Smooth muscle cell (in vitro differentiated cells): ENCODE results near the gene AZU1. TPM values are rescaled to one million over a fixed set of nuclear protein-coding genes. Genes with fewer than 3 reads are reported as not detected.

Experiments used
- DNase-seq: peaks from one replicate; lab custom pipeline; 2025; ENCODE audit not compliant: unreplicated experiment; lab: John Stamatoyannopoulos, UW
- H2AFZ ChIP-seq: fragments of 200-600 bp; sonication (generic); 2 replicates; pipeline ENCODE4 v1.6.0; 2016; ENCODE audit warnings: antibody characterized with exemption, low read depth, mild to moderate bottlenecking
- H3F3A ChIP-seq: fragments of 200-600 bp; sonication (generic); 2 replicates; pipeline ENCODE4 v1.6.0; 2017; ENCODE audit warnings: antibody characterized with exemption, low read depth
- H3K27ac ChIP-seq: fragments of 200-600 bp; sonication (generic); 2 replicates; pipeline ENCODE4 v1.5.1; 2016; ENCODE audit warnings: low read depth, mild to moderate bottlenecking
- H3K27me3 ChIP-seq: fragments of 200-600 bp; sonication (generic); 2 replicates; pipeline ENCODE4 v1.6.1; 2016; ENCODE audit warnings: low read depth, mild to moderate bottlenecking
- H3K36me3 ChIP-seq: fragments of 200-600 bp; sonication (generic); 2 replicates; pipeline ENCODE4 v1.5.1; 2016; ENCODE audit warnings: low read depth
- H3K4me1 ChIP-seq: fragments of 200-600 bp; sonication (generic); 2 replicates; pipeline ENCODE4 v1.5.1; 2016; ENCODE audit warnings: low read depth
- H3K4me2 ChIP-seq: fragments of 200-600 bp; sonication (generic); 2 replicates; pipeline ENCODE4 v1.6.0; 2016; ENCODE audit warnings: mild to moderate bottlenecking
- H3K4me3 ChIP-seq: fragments of 200-600 bp; sonication (generic); 2 replicates; pipeline ENCODE4 v1.5.1; 2016; ENCODE audit warnings: mild to moderate bottlenecking
- H3K79me2 ChIP-seq: fragments of 200-600 bp; sonication (generic); 2 replicates; pipeline ENCODE4 v1.6.0; 2016; ENCODE audit warnings: low read depth, mild to moderate bottlenecking
- H3K9ac ChIP-seq: fragments of 200-600 bp; sonication (generic); 2 replicates; pipeline ENCODE4 v1.6.0; 2016; ENCODE audit warnings: low read depth
- H3K9me3 ChIP-seq: fragments of 200-600 bp; sonication (generic); replicated peaks from 2 replicates; pipeline ENCODE4 v1.5.1; 2016; ENCODE audit warnings: low read depth
- H4K20me1 ChIP-seq: fragments of 200-600 bp; sonication (generic); 2 replicates; pipeline ENCODE4 v1.6.0; 2016; ENCODE audit warnings: low read depth
- WGBS: methylation state at CpG from one replicate; pipeline ENCODE4 v1.1.7; 2016; ENCODE audit warnings: low lambda C conversion rate; 5-methylcytosine and 5-hydroxymethylcytosine counted together
- polyA plus RNA-seq: library from polyadenylated mRNA; unstranded; fragments of >200 nt; fragmentation: Nextera tagmentation; extraction: Ambion mirVana; gene quantifications from 2 replicates; pipeline ENCODE4 v1.2.1, GENCODE V29; 2016
- total RNA-seq: library from RNA; depleted of rRNA; stranded (reverse); fragments of >200 nt; gene quantifications from 2 replicates; pipeline ENCODE4 v1.2.3, GENCODE V29; 2014
- TF ChIP-seq, protein P1 (sequence below): fragments of 200-600 bp; sonication (generic); IDR thresholded peaks from 2 replicates; pipeline ENCODE4 v1.5.1; 2017; ENCODE audit warnings: borderline replicate concordance, mild to moderate bottlenecking, antibody characterized with exemption; ENCODE audit not compliant: insufficient read depth, poor library complexity, severe bottlenecking

Gene AZU1
- total and polyA plus RNA-seq, 2 experiments from 2014 or later = 0.32 to 8.0 TPM

DNA sequence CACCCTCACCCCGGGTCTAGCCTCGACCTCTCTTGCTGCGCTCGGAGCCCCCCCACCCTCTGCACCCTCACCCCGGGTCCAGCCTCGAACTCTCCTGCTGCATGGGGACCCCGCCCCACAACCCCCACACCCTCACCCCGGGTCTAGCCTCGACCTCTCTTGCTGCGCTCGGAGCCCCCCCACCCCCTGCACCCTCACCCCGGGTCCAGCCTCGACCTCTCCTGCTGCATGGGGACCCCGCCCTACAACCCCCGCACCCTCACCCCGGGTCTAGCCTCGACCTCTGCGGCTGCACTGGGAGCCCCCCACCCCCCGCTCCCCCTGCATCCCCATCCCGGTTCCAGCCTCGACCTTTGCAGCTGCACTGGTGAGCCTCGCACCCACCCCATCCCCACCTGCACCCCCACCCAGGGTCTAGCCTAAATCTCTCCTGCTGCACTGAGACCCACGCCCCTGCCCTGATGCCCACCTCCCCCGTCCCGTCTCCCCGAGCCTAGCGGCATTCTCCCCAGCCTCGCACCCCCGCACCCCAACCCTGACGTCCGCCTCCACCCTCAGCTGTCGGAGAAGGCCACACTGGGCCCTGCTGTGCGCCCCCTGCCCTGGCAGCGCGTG lies 33.6 kb downstream of the AZU1 start:
- no peaks in the 10 kb centered on the region for H4K20me1 ChIP-seq
- H2AFZ ChIP-seq = no peak overlapping the region
- TF ChIP-seq, protein P1, sequence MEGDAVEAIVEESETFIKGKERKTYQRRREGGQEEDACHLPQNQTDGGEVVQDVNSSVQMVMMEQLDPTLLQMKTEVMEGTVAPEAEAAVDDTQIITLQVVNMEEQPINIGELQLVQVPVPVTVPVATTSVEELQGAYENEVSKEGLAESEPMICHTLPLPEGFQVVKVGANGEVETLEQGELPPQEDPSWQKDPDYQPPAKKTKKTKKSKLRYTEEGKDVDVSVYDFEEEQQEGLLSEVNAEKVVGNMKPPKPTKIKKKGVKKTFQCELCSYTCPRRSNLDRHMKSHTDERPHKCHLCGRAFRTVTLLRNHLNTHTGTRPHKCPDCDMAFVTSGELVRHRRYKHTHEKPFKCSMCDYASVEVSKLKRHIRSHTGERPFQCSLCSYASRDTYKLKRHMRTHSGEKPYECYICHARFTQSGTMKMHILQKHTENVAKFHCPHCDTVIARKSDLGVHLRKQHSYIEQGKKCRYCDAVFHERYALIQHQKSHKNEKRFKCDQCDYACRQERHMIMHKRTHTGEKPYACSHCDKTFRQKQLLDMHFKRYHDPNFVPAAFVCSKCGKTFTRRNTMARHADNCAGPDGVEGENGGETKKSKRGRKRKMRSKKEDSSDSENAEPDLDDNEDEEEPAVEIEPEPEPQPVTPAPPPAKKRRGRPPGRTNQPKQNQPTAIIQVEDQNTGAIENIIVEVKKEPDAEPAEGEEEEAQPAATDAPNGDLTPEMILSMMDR = no peak
- H3K27ac ChIP-seq = no peak overlapping the region
- no peaks in the 10 kb centered on the region for H3K36me3 ChIP-seq
- no peak for DNase-seq
- H3K9ac ChIP-seq = no peak overlapping the region
- H3K27me3 ChIP-seq = peaks cover 33% of the 10 kb centered on the region
- H3K9me3 ChIP-seq = no peaks in the 10 kb centered on the region
- no peaks in the 10 kb centered on the region for H3K4me1 ChIP-seq
- no CpG with 5 or more reads among the region's 35 CpGs for WGBS
- no peak overlapping the region for H3K4me2 ChIP-seq
- no peaks in the 10 kb centered on the region for H3K79me2 ChIP-seq
- no peaks in the 10 kb centered on the region for H3F3A ChIP-seq
- H3K4me3 ChIP-seq = no peak overlapping the region

DNA sequence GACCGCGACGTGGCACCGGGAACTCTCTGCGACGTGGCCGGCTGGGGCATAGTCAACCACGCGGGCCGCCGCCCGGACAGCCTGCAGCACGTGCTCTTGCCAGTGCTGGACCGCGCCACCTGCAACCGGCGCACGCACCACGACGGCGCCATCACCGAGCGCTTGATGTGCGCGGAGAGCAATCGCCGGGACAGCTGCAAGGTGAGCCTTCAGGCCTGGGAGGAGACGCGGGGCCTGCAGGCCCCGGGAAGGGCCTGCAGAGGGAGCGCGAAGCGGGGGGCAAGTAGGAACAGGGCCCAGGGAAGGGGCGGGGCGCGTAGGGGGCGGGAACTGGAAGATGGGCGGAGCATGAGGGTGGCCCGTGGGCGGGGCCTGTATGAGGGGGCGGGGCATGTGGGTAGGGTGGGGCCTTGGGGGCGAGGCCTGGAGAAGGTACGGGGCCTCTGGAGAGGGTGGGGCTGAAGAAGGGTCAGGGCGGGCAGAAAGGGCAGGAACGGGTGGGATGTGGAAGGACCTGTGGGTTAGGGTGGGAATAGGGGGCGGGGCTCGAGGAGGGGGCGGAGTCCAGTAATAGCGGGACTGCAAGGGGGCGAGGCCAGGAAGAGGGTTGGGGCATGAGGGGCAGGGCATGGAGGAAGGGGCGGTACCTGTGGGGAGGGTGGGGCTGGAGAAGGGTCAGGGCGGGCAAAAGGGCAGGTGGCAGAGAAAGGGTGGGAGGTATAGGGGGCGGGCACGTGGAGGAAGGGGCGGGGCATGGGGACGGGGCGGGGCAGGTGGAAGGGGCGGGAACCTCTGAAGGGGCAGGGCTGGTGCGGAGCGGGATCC lies 34.3 kb downstream of the AZU1 start:
- Histone ChIP-seq H2AFZ (no peak overlapping the region), H3K9me3 (no peaks in the 10 kb centered on the region), H3K27ac (no peak overlapping the region), H3K27me3 (peaks cover 33% of the 10 kb centered on the region), H3K79me2 (no peaks in the 10 kb centered on the region), H3K4me1 (no peaks in the 10 kb centered on the region), H3K4me2 (no peak overlapping the region), H3K36me3 (no peaks in the 10 kb centered on the region), H4K20me1 (no peaks in the 10 kb centered on the region), H3K9ac (no peak overlapping the region), H3F3A (no peaks in the 10 kb centered on the region), H3K4me3 (no peak overlapping the region)
- no peak for DNase-seq
- 7% methylated on average over 34 of the region's 60 CpGs for WGBS
- TF ChIP-seq, protein P1 = no peak

DNA sequence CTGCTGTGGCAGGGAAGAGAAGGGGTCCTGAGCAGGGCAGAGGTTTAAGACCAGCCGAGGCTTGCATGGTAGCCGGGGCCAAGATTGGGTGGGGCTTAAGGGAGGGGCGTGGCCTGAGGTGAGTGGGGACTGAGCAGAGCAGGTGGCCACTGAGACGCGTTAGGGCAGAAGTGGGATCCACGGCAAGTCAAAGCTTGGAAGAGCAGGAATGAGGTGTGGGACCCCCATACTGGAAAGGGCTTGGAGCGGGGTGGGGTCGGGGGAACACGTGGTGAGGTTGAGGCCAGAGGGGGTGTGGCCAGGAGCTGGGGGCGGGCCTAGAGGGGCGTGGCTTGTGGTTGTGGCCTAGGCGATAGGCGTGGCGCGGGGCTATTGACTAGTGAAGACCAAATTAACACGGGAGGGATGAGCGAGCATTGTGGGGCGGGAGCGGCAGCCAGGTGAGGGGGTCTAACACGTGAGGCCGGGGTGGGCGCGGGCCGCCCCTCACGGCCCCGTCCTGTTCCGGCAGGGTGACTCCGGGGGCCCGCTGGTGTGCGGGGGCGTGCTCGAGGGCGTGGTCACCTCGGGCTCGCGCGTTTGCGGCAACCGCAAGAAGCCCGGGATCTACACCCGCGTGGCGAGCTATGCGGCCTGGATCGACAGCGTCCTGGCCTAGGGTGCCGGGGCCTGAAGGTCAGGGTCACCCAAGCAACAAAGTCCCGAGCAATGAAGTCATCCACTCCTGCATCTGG lies 35.1 kb downstream of the AZU1 start:
- Histone ChIP-seq H3K36me3 (no peaks in the 10 kb centered on the region), H3K79me2 (no peaks in the 10 kb centered on the region), H3F3A (no peaks in the 10 kb centered on the region), H4K20me1 (no peaks in the 10 kb centered on the region), H3K9ac (no peak overlapping the region), H2AFZ (no peak overlapping the region), H3K4me2 (no peak overlapping the region), H3K4me3 (no peak overlapping the region), H3K4me1 (no peaks in the 10 kb centered on the region), H3K9me3 (no peaks in the 10 kb centered on the region), H3K27ac (no peak overlapping the region), H3K27me3 (peaks cover 33% of the 10 kb centered on the region)
- TF ChIP-seq, protein P1 = no peak
- 15% methylated on average over 19 of the region's 48 CpGs for WGBS
- DNase-seq = no peak
